A549 (cell line): ENCODE results near the gene SLC40A1. TPM values are rescaled to one million over a fixed set of nuclear protein-coding genes. Genes with fewer than 3 reads are reported as not detected.

ENCODE experiments used
- ATAC-seq, 2 experiments: fragments of 200-7000 bp in 1 of 2; fragments of >200 bp in 1 of 2; cut with Nextera tagmentation in 1 of 2; cut with Tn5 transposase in 1 of 2; 3 replicates each; pipeline versions ENCODE4 v1.8.0 to v1.9.1; 2018 to 2020; ENCODE audit warnings: mild to moderate bottlenecking in 1 of 2, moderate library complexity in 1 of 2
- CTCF ChIA-PET: fragments of 300-600 bp; sonication (Branson Sonifier 250); formaldehyde crosslinking; extraction: SDS; loops from one replicate; lab custom pipeline; 2021; ENCODE audit warnings: antibody characterized with exemption, inconsistent platforms; lab: Yijun Ruan, JAX
- POLR2A ChIA-PET: fragments of 350-600 bp; formaldehyde crosslinking; extraction: SDS; loops from one replicate; lab custom pipeline; 2021; ENCODE audit warnings: antibody characterized with exemption, inconsistent platforms; lab: Yijun Ruan, JAX
- DNase-seq, 2 experiments: peaks; one replicate each; pipeline versions ENCODE4 v3.0.0 to v3.0.0-alpha.2; 2011 to 2016; ENCODE audit warnings: low read depth in 1 of 2, low spot score in 1 of 2
- FAIRE-seq: peaks from 2 replicates; lab custom pipeline; 2011; peaks lifted over from hg19 to GRCh38; lab: Jason Lieb, UNC
- H3K27ac ChIP-seq, 2 experiments: fragments of >200 bp; sonication (Bioruptor Twin); formaldehyde crosslinking; 3 replicates each; pipeline ENCODE4 v1.5.1; 2016 to 2017
- H3K4me1 ChIP-seq: fragments of >200 bp; sonication (Bioruptor Twin); formaldehyde crosslinking; 3 replicates; pipeline ENCODE4 v1.6.1; 2016
- H3K4me2 ChIP-seq: fragments of >200 bp; sonication (Bioruptor Twin); formaldehyde crosslinking; 3 replicates; pipeline ENCODE4 v1.6.1; 2016
- H3K4me3 ChIP-seq: fragments of >200 bp; sonication (Bioruptor Twin); formaldehyde crosslinking; 3 replicates; pipeline ENCODE4 v1.5.1; 2016
- H3K9me3 ChIP-seq: fragments of >200 bp; sonication (Bioruptor Twin); formaldehyde crosslinking; 3 replicates; pipeline ENCODE4 v1.6.1; 2016
- CBX2 ChIP-seq: fragments of 200-600 bp; sonication (generic); IDR thresholded peaks from 2 replicates; pipeline ENCODE4 v1.6.1; 2016; ENCODE audit warnings: low read depth, mild to moderate bottlenecking, borderline replicate concordance
- CBX8 ChIP-seq: fragments of 200-600 bp; sonication (generic); IDR thresholded peaks from 2 replicates; pipeline ENCODE4 v1.6.1; 2016
- FOSB ChIP-seq: fragments of 250-450 bp; sonication (Bioruptor Pico); IDR thresholded peaks from 2 replicates; pipeline ENCODE4 v1.5.0; 2020; ENCODE audit warnings: mild to moderate bottlenecking, moderate library complexity
- FOSL2 ChIP-seq, 2 experiments: fragments of 450-650 bp in 1 of 2; fragments of >200 bp in 1 of 2; sonication (Bioruptor Twin) in 1 of 2; formaldehyde crosslinking; IDR thresholded peaks; 2 replicates each; pipeline versions ENCODE4 v1.5.0 to v1.6.1; 2016 to 2020; ENCODE audit warnings: mild to moderate bottlenecking in 1 of 2, moderate library complexity in 1 of 2
- FOXS1 ChIP-seq: fragments of 250-450 bp; sonication (Bioruptor Pico); IDR thresholded peaks from 2 replicates; pipeline ENCODE4 v1.5.0; 2020; ENCODE audit warnings: mild to moderate bottlenecking, moderate library complexity
- HOXB5 ChIP-seq: fragments of 250-450 bp; sonication (Bioruptor Pico); IDR thresholded peaks from 2 replicates; pipeline ENCODE4 v1.5.0; 2020; ENCODE audit warnings: mild to moderate bottlenecking, moderate library complexity
- MAFK ChIP-seq: fragments of 450-650 bp; IDR thresholded peaks from 2 replicates; pipeline ENCODE4 v1.6.1; 2014; ENCODE audit not compliant: partially characterized antibody
- MYC ChIP-seq: IDR thresholded peaks from 2 replicates; pipeline ENCODE4 v1.6.1; 2012; ENCODE audit warnings: mild to moderate bottlenecking, inconsistent platforms, low read length, improper control_type of control experiment, borderline replicate concordance
- POLR2AphosphoS2 ChIP-seq: conservative IDR thresholded peaks from 2 replicates; pipeline ENCODE4 v1.6.1; 2012; ENCODE audit warnings: low read length, improper control_type of control experiment, inconsistent platforms
- RCOR1 ChIP-seq: fragments of 150-350 bp; IDR thresholded peaks from 2 replicates; pipeline ENCODE4 v1.6.1; 2014; ENCODE audit warnings: antibody characterized with exemption, low read length, low read depth
- SREBF2 ChIP-seq: fragments of 450-650 bp; IDR thresholded peaks from 2 replicates; pipeline ENCODE4 v1.6.1; 2014; ENCODE audit warnings: mild to moderate bottlenecking, moderate library complexity
- ZFP36 ChIP-seq: fragments of 450-650 bp; IDR thresholded peaks from 2 replicates; pipeline ENCODE4 v1.6.1; 2014; ENCODE audit warnings: borderline replicate concordance; ENCODE audit not compliant: partially characterized antibody
- ZSCAN20 ChIP-seq: fragments of 250-450 bp; sonication (Bioruptor Pico); IDR thresholded peaks from 2 replicates; pipeline ENCODE4 v1.8.0; 2022; ENCODE audit warnings: mild to moderate bottlenecking, moderate library complexity
- WGBS: methylation state at CpG from one replicate; pipeline ENCODE4 v1.1.6; 2017; ENCODE audit errors: missing lambda C conversion rate; 5-methylcytosine and 5-hydroxymethylcytosine counted together
- polyA plus RNA-seq, 4 experiments: library from polyadenylated mRNA; depleted of rRNA in 3 of 4; stranded (reverse); fragments of >200 nt; fragmentation: RNase III in 1 of 4; extraction: RNeasy Plus Mini Kit Qiagen cat#74134 plus additional on column Dnase treatment in 1 of 4; gene quantifications; 2 replicates in 3 of 4; 3 replicates in 1 of 4; pipeline ENCODE4 v1.2.3, GENCODE V29; 2011 to 2017
- TF ChIP-seq, protein P1 (sequence below): fragments of 450-650 bp; IDR thresholded peaks from 2 replicates; pipeline ENCODE4 v1.6.1; 2014; ENCODE audit warnings: antibody characterized with exemption
- TF ChIP-seq, protein P2 (sequence below): fragments of 250-450 bp; sonication (Bioruptor Pico); IDR thresholded peaks from 2 replicates; pipeline ENCODE4 v1.5.0; 2020; ENCODE audit warnings: low read depth, mild to moderate bottlenecking, moderate library complexity
- TF ChIP-seq, protein P3 (sequence below): fragments of >200 bp; sonication (Bioruptor Twin); formaldehyde crosslinking; IDR thresholded peaks from 3 replicates; pipeline ENCODE4 v1.6.1; 2016
- TF ChIP-seq, protein P4 (sequence below): IDR thresholded peaks from 2 replicates; pipeline ENCODE4 v1.6.1; 2012
- TF ChIP-seq, protein P5 (sequence below): fragments of 200-600 bp; sonication (generic); IDR thresholded peaks from 2 replicates; pipeline ENCODE4 v1.6.1; 2016; ENCODE audit warnings: antibody characterized with exemption, mild to moderate bottlenecking, moderate library complexity

Gene SLC40A1
- polyA plus RNA-seq, 2 of the 4 experiments (the other 2 are of a cell fraction) = 8.2 to 12.3 TPM

DNA sequence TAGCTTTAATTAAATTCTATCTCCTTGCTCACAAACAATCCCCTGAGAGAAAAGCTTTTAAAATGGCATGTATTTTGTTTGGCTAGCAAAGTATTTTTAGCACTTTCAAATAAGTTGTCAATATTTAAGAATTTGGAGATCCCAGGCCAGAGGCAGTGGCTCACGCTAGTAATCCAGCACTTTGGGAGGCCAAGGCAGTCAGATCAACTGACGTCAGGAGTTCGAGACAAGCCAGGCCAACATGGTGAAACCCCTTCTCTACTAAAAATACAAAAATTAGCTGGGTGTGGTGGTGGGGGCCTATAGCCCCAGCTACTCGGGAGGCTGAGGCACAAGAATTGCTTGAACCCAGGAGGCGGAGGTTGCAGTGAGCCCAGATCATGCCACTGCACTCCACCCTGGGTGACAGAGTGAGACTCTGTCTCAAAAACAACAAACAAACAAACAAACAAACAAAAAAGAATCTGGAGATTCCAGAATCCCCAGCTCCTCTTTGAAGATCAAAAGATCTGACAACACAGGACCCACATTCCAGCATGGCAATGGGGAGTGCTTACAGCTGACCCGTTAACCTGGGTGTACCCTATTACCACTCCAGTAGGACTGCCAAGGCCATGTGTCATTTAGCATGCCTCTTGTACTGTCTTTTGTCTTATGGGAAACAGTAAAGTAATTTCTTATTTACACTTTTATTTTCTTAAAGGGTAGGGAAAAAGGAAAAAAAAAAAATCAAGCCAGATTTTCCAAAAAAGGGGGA, 21.9 kb downstream of the SLC40A1 start:
- DNase-seq (no peak), ATAC-seq (no peak), FAIRE-seq (no peak)
- Histone ChIP-seq H3K9me3 (no peaks in the 10 kb centered on the region), H3K4me1 (peaks cover 61% of the 10 kb centered on the region), H3K4me2 (no peak overlapping the region), H3K27ac (peak overlapping the region in 1 of 2 experiments; percentile 47; a peak in 2 of 6 replicates), H3K4me3 (no peak overlapping the region)
- 90% methylated on average over 6 of the region's 6 CpGs for WGBS
- TF ChIP-seq FOXS1 = no peak
- TF ChIP-seq FOSB (CRISPR knock-in tag) = no peak
- TF ChIP-seq, protein P1, sequence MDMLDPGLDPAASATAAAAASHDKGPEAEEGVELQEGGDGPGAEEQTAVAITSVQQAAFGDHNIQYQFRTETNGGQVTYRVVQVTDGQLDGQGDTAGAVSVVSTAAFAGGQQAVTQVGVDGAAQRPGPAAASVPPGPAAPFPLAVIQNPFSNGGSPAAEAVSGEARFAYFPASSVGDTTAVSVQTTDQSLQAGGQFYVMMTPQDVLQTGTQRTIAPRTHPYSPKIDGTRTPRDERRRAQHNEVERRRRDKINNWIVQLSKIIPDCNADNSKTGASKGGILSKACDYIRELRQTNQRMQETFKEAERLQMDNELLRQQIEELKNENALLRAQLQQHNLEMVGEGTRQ = no peak
- TF ChIP-seq HOXB5 (CRISPR knock-in tag) = no peak
- TF ChIP-seq CBX8 = no peak
- TF ChIP-seq FOSL2 (IDR thresholded peaks at IDR 0.05) = no peak
- no peak for TF ChIP-seq FOSL2 (CRISPR knock-in tag; IDR thresholded peaks at IDR 0.05)
- no peak for TF ChIP-seq SREBF2
- TF ChIP-seq POLR2AphosphoS2 = no peak
- TF ChIP-seq, protein P2, sequence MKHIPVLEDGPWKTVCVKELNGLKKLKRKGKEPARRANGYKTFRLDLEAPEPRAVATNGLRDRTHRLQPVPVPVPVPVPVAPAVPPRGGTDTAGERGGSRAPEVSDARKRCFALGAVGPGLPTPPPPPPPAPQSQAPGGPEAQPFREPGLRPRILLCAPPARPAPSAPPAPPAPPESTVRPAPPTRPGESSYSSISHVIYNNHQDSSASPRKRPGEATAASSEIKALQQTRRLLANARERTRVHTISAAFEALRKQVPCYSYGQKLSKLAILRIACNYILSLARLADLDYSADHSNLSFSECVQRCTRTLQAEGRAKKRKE = no peak
- ChIA-PET CTCF (interaction anchor here (1.3 to 1.4 kb wide), 2 partner anchors 10 to 14 kb away, joined by 3 read pairs; no protein-coding TSS in a partner anchor), POLR2A (no interaction called here)

DNA sequence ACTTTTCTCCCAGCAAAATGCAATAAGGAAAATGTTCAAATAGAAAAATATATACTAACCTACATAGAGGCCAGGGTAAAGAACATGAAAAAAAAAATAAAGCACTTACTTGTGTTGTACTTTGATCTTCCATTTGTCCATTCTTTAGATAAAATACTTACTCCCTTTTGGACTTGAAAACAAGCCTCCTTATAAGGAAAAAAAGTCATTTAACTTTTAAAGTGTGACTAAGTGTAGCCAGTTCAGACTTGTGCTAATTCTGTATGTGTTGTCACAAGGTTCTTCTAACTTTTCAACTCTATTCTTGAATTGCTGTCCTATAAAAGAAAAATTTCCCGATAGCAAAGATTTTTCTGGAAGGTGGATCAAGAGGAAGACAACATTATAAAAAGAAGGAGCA, 23.2 kb downstream of the SLC40A1 start:
- TF ChIP-seq MYC (no peak), RCOR1 (no peak), CBX2 (no peak), SREBF2 (no peak), HOXB5 (CRISPR knock-in tag) (no peak), ZFP36 (no peak)
- TF ChIP-seq, protein P3, sequence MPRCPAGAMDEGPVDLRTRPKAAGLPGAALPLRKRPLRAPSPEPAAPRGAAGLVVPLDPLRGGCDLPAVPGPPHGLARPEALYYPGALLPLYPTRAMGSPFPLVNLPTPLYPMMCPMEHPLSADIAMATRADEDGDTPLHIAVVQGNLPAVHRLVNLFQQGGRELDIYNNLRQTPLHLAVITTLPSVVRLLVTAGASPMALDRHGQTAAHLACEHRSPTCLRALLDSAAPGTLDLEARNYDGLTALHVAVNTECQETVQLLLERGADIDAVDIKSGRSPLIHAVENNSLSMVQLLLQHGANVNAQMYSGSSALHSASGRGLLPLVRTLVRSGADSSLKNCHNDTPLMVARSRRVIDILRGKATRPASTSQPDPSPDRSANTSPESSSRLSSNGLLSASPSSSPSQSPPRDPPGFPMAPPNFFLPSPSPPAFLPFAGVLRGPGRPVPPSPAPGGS = no peak
- TF ChIP-seq, protein P4, sequence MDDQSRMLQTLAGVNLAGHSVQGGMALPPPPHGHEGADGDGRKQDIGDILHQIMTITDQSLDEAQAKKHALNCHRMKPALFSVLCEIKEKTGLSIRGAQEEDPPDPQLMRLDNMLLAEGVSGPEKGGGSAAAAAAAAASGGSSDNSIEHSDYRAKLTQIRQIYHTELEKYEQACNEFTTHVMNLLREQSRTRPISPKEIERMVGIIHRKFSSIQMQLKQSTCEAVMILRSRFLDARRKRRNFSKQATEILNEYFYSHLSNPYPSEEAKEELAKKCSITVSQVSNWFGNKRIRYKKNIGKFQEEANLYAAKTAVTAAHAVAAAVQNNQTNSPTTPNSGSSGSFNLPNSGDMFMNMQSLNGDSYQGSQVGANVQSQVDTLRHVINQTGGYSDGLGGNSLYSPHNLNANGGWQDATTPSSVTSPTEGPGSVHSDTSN = no peak
- TF ChIP-seq, protein P1 = no peak
- TF ChIP-seq, all 56 proteins: peak for 0
- DNase-seq = no peak
- no peak for ATAC-seq

DNA sequence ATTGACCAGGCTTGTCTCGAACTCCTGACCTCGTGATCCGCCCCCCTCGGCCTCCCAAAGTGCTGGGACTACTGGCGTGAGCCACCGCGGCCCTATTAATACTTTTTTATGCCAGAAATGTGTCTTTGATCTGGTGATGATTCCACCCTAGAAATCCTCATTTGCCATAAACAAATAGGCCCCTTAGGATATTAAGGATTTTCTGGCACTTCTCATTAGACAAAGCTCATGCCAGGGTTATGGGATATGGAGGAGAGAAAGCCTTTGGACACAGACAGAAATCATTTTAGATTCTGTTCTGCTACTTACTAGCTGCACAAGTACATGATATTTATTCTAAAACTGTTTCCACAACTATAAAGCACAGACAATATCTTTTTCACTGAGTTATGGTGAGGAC, 24.1 kb downstream of the SLC40A1 start:
- POLR2A ChIA-PET = interaction anchor here (2.1 kb wide), 1 partner anchor 24 kb away, joined by 11 read pairs; the partner anchor contains the start of gene SLC40A1
- ATAC-seq (no peak), DNase-seq (no peak), FAIRE-seq (no peak)
- H3K4me3 ChIP-seq = no peak overlapping the region
- peak overlapping the region; percentile 21 to 88; a peak in 4 of 6 replicates for H3K27ac ChIP-seq
- TF ChIP-seq, protein P5, sequence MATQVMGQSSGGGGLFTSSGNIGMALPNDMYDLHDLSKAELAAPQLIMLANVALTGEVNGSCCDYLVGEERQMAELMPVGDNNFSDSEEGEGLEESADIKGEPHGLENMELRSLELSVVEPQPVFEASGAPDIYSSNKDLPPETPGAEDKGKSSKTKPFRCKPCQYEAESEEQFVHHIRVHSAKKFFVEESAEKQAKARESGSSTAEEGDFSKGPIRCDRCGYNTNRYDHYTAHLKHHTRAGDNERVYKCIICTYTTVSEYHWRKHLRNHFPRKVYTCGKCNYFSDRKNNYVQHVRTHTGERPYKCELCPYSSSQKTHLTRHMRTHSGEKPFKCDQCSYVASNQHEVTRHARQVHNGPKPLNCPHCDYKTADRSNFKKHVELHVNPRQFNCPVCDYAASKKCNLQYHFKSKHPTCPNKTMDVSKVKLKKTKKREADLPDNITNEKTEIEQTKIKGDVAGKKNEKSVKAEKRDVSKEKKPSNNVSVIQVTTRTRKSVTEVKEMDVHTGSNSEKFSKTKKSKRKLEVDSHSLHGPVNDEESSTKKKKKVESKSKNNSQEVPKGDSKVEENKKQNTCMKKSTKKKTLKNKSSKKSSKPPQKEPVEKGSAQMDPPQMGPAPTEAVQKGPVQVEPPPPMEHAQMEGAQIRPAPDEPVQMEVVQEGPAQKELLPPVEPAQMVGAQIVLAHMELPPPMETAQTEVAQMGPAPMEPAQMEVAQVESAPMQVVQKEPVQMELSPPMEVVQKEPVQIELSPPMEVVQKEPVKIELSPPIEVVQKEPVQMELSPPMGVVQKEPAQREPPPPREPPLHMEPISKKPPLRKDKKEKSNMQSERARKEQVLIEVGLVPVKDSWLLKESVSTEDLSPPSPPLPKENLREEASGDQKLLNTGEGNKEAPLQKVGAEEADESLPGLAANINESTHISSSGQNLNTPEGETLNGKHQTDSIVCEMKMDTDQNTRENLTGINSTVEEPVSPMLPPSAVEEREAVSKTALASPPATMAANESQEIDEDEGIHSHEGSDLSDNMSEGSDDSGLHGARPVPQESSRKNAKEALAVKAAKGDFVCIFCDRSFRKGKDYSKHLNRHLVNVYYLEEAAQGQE = no peak
- TF ChIP-seq FOSB (CRISPR knock-in tag) = no peak
- TF ChIP-seq MYC = no peak
- TF ChIP-seq MAFK = no peak
- no peak for TF ChIP-seq ZSCAN20 (CRISPR knock-in tag)
- H3K4me1 ChIP-seq = peaks cover 83% of the 10 kb centered on the region
- CTCF ChIA-PET = interaction anchor here (1.4 to 1.9 kb wide), 2 partner anchors 9 to 23 kb away, joined by 4 to 5 read pairs; no protein-coding TSS in a partner anchor
- peak overlapping the region; percentile 66; the same call in 1 of the 3 replicates for H3K4me2 ChIP-seq
- H3K9me3 ChIP-seq = no peaks in the 10 kb centered on the region
- WGBS = 93% methylated on average over 7 of the region's 7 CpGs

More for the DNA sequence above, 23.2 kb downstream of the SLC40A1 start:
- Histone ChIP-seq H3K4me2 (peak overlapping the region; percentile 27; the same call in 2 of the 3 replicates), H3K27ac (no peak overlapping the region; a peak in 1 of 6 replicates), H3K9me3 (no peaks in the 10 kb centered on the region), H3K4me3 (no peak overlapping the region), H3K4me1 (peaks cover 74% of the 10 kb centered on the region)
- ChIA-PET CTCF (no interaction called here), POLR2A (no interaction called here)
- WGBS = 61% methylated on average over 1 of the region's 1 CpG
- FAIRE-seq = no peak
